ENCODE data around the gene TBC1D1.

Gene TBC1D1

GRCh38 chr4:37981844-37982720, 91.2 kb downstream of the TBC1D1 start:
- Histone ChIP-seq H3K36me3 (ENCODE audit: control insufficient read depth, insufficient read depth, low read length) (no peaks in the 10 kb centered on the region), H3K9ac (no peak overlapping the region), H3K4me2 (ENCODE audit: low read length) (peak overlapping the region; percentile 43), H2AFZ (no peak overlapping the region), H3K27me3 (ENCODE audit: control insufficient read depth, insufficient read depth, low read length) (no peaks in the 10 kb centered on the region), H3K4me1 (peaks cover 31% of the 10 kb centered on the region), H3K4me3 (ENCODE audit: low read depth, low read length) (peak overlapping the region; percentile 8), H3K9me3 (ENCODE audit: control insufficient read depth, low read length) (no peaks in the 10 kb centered on the region), H3K79me2 (peaks cover 39% of the 10 kb centered on the region), H3K27ac (peak overlapping the region; percentile 79)
- TF ChIP-seq CTCF (IDR thresholded peaks at IDR 0.05) = no peak

GRCh38 chr4:37982736-37983135, 91.9 kb downstream of the TBC1D1 start:
- Histone ChIP-seq H3K27ac (peak overlapping the region; percentile 79), H3K27me3 (ENCODE audit: control insufficient read depth, insufficient read depth, low read length) (no peaks in the 10 kb centered on the region), H3K4me3 (ENCODE audit: low read depth, low read length) (peak overlapping the region; percentile 3), H3K4me1 (peaks cover 37% of the 10 kb centered on the region), H2AFZ (no peak overlapping the region), H3K4me2 (ENCODE audit: low read length) (peak overlapping the region; percentile 43), H3K9me3 (ENCODE audit: control insufficient read depth, low read length) (no peaks in the 10 kb centered on the region), H3K79me2 (peaks cover 39% of the 10 kb centered on the region), H3K36me3 (ENCODE audit: control insufficient read depth, insufficient read depth, low read length) (no peaks in the 10 kb centered on the region), H3K9ac (no peak overlapping the region)
- no peak for TF ChIP-seq CTCF (IDR thresholded peaks at IDR 0.05)

GRCh38 chr4:37983951-37984350, 93.1 kb downstream of the TBC1D1 start:
- Histone ChIP-seq H2AFZ (no peak overlapping the region), H3K9ac (no peak overlapping the region), H3K27ac (no peak overlapping the region), H3K79me2 (peaks cover 38% of the 10 kb centered on the region), H3K4me3 (ENCODE audit: low read depth, low read length) (no peak overlapping the region), H3K9me3 (ENCODE audit: control insufficient read depth, low read length) (no peaks in the 10 kb centered on the region), H3K4me2 (ENCODE audit: low read length) (no peak overlapping the region), H3K36me3 (ENCODE audit: control insufficient read depth, insufficient read depth, low read length) (no peaks in the 10 kb centered on the region), H3K4me1 (peaks cover 44% of the 10 kb centered on the region), H3K27me3 (ENCODE audit: control insufficient read depth, insufficient read depth, low read length) (no peaks in the 10 kb centered on the region)
- no peak for TF ChIP-seq CTCF (IDR thresholded peaks at IDR 0.05)

- peaks cover 19% of the 10 kb centered on the region for H3K79me2 ChIP-seq
- no peak overlapping the region for H2AFZ ChIP-seq
- no peak overlapping the region for H3K9ac ChIP-seq
- no peak overlapping the region for H3K4me2 ChIP-seq (ENCODE audit: low read length)
- peaks cover 57% of the 10 kb centered on the region for H3K4me1 ChIP-seq
- no peaks in the 10 kb centered on the region for H3K9me3 ChIP-seq (ENCODE audit: control insufficient read depth, low read length)
- TF ChIP-seq CTCF (IDR thresholded peaks at IDR 0.05) = no peak
- no peaks in the 10 kb centered on the region for H3K36me3 ChIP-seq (ENCODE audit: control insufficient read depth, insufficient read depth, low read length)
- H3K27me3 ChIP-seq (ENCODE audit: control insufficient read depth, insufficient read depth, low read length) = no peaks in the 10 kb centered on the region
- H3K4me3 ChIP-seq (ENCODE audit: low read depth, low read length) = no peak overlapping the region
- peak overlapping the region; percentile 96 for H3K27ac ChIP-seq
Measured at GRCh38 chr4:37985730-37986275, 94.9 kb downstream of the TBC1D1 start.

Data from parathyroid adenoma (tissue), 2 donors.